ENCODE results near the gene PWWP2B. TPM values are rescaled to one million over a fixed set of nuclear protein-coding genes. Genes with fewer than 3 reads are reported as not detected.

Gene PWWP2B
- total and polyA plus RNA-seq, 2 of the 13 experiments (the other 11 are each of a cell fraction or from before 2014, with no cell fraction given), result 2.3 to 4.7 TPM

DNA sequence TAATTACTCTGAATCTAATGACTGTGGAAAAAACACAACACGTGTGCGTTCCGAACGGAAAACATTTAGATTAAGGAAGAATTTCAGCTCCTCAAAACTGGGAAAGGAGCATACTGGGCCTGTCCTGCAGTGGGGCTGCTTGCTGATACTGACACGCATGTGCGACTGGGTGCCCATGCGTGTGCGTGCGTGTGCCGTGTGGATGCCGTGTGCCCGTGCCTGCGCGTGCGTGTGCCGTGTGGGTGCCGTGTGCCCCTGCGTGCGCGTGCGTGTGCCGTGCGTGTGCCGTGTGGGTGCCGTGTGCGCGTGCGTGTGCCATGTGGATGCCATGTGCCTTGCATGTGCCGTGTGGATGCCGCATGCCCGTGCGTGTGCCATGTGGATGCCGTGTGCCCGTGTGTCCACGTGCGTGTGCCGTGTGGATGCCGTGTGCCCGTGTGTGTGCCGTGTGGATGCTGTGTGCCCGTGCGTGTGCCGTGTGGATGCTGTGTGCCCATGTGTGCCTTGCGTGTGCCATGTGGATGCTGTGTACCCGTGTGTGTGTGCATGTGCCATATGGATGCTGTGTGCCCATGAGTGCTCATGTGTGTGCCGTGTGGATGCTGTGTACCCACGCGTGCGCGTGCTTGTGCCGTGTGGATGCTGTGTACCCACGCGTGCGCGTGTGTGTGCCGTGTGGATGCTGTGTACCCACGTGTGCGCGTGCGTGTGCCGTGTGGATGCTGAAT is 28.2 kb downstream of the PWWP2B start:
- Histone ChIP-seq H3K4me3 (replicated peaks in 1 of 3; ENCODE audit: insufficient read depth in 1 of 3, low read depth in 2 of 3, low read length in 3 of 3) (no peak overlapping the region), H3K4me1 (ENCODE audit: insufficient read depth, low read length) (peaks cover 24% of the 10 kb centered on the region), H2AFZ (ENCODE audit: low read length) (no peak overlapping the region), H3K36me3 (replicated peaks in 1 of 2; ENCODE audit: control insufficient read depth in 1 of 2, insufficient read depth in 2 of 2, low read length in 2 of 2) (no peaks in the 10 kb centered on the region), H3K27me3 (ENCODE audit: control insufficient read depth in 1 of 2, insufficient read depth in 2 of 2, low read length in 2 of 2) (peaks cover 0 to 2% of the 10 kb centered on the region in 2 experiments; a peak in 1 of 5 replicates), H3K4me2 (ENCODE audit: low read depth, low read length) (no peak overlapping the region), H3K9me3 (ENCODE audit: low read length) (no peaks in the 10 kb centered on the region), H4K20me1 (ENCODE audit: insufficient read depth, low read length) (no peaks in the 10 kb centered on the region), H3K9ac (ENCODE audit: insufficient read depth, low read depth, low read length) (no peak overlapping the region), H3K27ac (ENCODE audit: extremely low read length, insufficient read depth, low read length) (no peak overlapping the region), H3K79me2 (ENCODE audit: insufficient read depth, low read length) (no peaks in the 10 kb centered on the region)
- intact Hi-C loops (cut with micrococcal nuclease; ENCODE audit: unreplicated experiment), result no loop called here
- in situ Hi-C loops (cut with HindIII; ENCODE audit: extremely low pct_ligation_motif_present, low pct_unique_long_range_greater_than_20kb), result no loop called here
- no peak for ATAC-seq
- 90% methylated on average over 61 of the region's 61 CpGs for WGBS (ENCODE audit: low lambda C conversion rate)
- DNase-seq (ENCODE audit: low spot score), result no peak
- ChIA-PET CTCF (ENCODE audit: low intra/inter-chr PET ratio, low total read pairs) (no interaction called here), POLR2A (no interaction called here)
- FAIRE-seq, result no peak
- no TSS peak for BruUV-seq (replicated peaks)
- no peak for TF ChIP-seq CREB1 (IDR thresholded peaks at IDR 0.05)
- no peak for TF ChIP-seq CREB1 (CRISPR knock-in tag; IDR thresholded peaks at IDR 0.05)
- no peak for TF ChIP-seq THYN1 (CRISPR knock-in tag; IDR thresholded peaks at IDR 0.05; ENCODE audit: borderline replicate concordance, low read depth)
- TF ChIP-seq GABPA (IDR thresholded peaks at IDR 0.05; ENCODE audit: low read depth, low read length), result 0 out of 2 replicates have a peak, but pooled peaks have one; percentile 11
- no peak for TF ChIP-seq GABPA (CRISPR knock-in tag; IDR thresholded peaks at IDR 0.05; ENCODE audit: low read depth)
- no peak for TF ChIP-seq ATF7-NPFF (CRISPR knock-in tag; IDR thresholded peaks at IDR 0.05; ENCODE audit: low read depth)
- TF ChIP-seq ZBTB10 (CRISPR knock-in tag; IDR thresholded peaks at IDR 0.05; ENCODE audit: borderline replicate concordance), result no peak
- no peak for TF ChIP-seq ZNF501 (CRISPR knock-in tag; IDR thresholded peaks at IDR 0.05)
- no peak for TF ChIP-seq ETV6 (CRISPR knock-in tag; conservative IDR thresholded peaks at IDR 0.05)
- TF ChIP-seq NFE2L2 (IDR thresholded peaks at IDR 0.05; ENCODE audit: low read length), result no peak
- no peak for TF ChIP-seq ZNF296 (CRISPR knock-in tag; conservative IDR thresholded peaks at IDR 0.05)
- TF ChIP-seq, protein P1, sequence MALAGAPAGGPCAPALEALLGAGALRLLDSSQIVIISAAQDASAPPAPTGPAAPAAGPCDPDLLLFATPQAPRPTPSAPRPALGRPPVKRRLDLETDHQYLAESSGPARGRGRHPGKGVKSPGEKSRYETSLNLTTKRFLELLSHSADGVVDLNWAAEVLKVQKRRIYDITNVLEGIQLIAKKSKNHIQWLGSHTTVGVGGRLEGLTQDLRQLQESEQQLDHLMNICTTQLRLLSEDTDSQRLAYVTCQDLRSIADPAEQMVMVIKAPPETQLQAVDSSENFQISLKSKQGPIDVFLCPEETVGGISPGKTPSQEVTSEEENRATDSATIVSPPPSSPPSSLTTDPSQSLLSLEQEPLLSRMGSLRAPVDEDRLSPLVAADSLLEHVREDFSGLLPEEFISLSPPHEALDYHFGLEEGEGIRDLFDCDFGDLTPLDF (CRISPR knock-in tag; IDR thresholded peaks at IDR 0.05), result no peak
- TF ChIP-seq SETDB1 (CRISPR knock-in tag; IDR thresholded peaks at IDR 0.05; ENCODE audit: borderline replicate concordance), result no peak
- TF ChIP-seq TGIF2 (CRISPR knock-in tag; IDR thresholded peaks at IDR 0.05), result no peak
- TF ChIP-seq DNMT1 (CRISPR knock-in tag; IDR thresholded peaks at IDR 0.05), result peak; percentile 33; the same call in 1 of the 2 replicates
- peak; percentile 98 for TF ChIP-seq MNT (IDR thresholded peaks at IDR 0.05)
- TF ChIP-seq, protein P2, sequence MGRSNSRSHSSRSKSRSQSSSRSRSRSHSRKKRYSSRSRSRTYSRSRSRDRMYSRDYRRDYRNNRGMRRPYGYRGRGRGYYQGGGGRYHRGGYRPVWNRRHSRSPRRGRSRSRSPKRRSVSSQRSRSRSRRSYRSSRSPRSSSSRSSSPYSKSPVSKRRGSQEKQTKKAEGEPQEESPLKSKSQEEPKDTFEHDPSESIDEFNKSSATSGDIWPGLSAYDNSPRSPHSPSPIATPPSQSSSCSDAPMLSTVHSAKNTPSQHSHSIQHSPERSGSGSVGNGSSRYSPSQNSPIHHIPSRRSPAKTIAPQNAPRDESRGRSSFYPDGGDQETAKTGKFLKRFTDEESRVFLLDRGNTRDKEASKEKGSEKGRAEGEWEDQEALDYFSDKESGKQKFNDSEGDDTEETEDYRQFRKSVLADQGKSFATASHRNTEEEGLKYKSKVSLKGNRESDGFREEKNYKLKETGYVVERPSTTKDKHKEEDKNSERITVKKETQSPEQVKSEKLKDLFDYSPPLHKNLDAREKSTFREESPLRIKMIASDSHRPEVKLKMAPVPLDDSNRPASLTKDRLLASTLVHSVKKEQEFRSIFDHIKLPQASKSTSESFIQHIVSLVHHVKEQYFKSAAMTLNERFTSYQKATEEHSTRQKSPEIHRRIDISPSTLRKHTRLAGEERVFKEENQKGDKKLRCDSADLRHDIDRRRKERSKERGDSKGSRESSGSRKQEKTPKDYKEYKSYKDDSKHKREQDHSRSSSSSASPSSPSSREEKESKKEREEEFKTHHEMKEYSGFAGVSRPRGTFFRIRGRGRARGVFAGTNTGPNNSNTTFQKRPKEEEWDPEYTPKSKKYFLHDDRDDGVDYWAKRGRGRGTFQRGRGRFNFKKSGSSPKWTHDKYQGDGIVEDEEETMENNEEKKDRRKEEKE (IDR thresholded peaks at IDR 0.05), result no peak
- TF ChIP-seq ZNF282 (IDR thresholded peaks at IDR 0.05; ENCODE audit: partially characterized antibody), result no peak
